Measurements from ENCODE around the gene PRIM1. TPM values are rescaled to one million over a fixed set of nuclear protein-coding genes. Genes with fewer than 3 reads are reported as not detected.

PRIM1 gene
- total RNA-seq, 1 donor, result 38.0 TPM

- DNase-seq (ENCODE audit: low read depth), result no peak
- no peak for TF ChIP-seq CTCF (IDR thresholded peaks at IDR 0.05; ENCODE audit: insufficient read depth, low read length)
- H3K4me3 ChIP-seq (ENCODE audit: low read depth, low read length), result no peak overlapping the region
Observed at GRCh38 chr12:56772625-56773024, 20.5 kb upstream of the PRIM1 start.

- no peak overlapping the region for H3K4me3 ChIP-seq (ENCODE audit: low read depth, low read length)
- TF ChIP-seq CTCF (IDR thresholded peaks at IDR 0.05; ENCODE audit: insufficient read depth, low read length), result no peak
- DNase-seq (ENCODE audit: low read depth), result no peak
Observed at GRCh38 chr12:56769868-56770267, 17.7 kb upstream of the PRIM1 start.

- no peak overlapping the region for H3K4me3 ChIP-seq (ENCODE audit: low read depth, low read length)
- no peak for DNase-seq (ENCODE audit: low read depth)
- no peak for TF ChIP-seq CTCF (IDR thresholded peaks at IDR 0.05; ENCODE audit: insufficient read depth, low read length)
Observed at GRCh38 chr12:56768424-56768823, 16.3 kb upstream of the PRIM1 start.

- no peak overlapping the region for H3K4me3 ChIP-seq (ENCODE audit: low read depth, low read length)
- TF ChIP-seq CTCF (IDR thresholded peaks at IDR 0.05; ENCODE audit: insufficient read depth, low read length), result no peak
- DNase-seq (ENCODE audit: low read depth), result no peak
Observed at GRCh38 chr12:56766535-56766934, 14.4 kb upstream of the PRIM1 start.

GRCh38 chr12:56763753-56764657, 11.9 kb upstream of the PRIM1 start:
- DNase-seq (ENCODE audit: low read depth), result peak; percentile 17
- TF ChIP-seq CTCF (IDR thresholded peaks at IDR 0.05; ENCODE audit: insufficient read depth, low read length), result no peak
- no peak overlapping the region for H3K4me3 ChIP-seq (ENCODE audit: low read depth, low read length)

- no peak for TF ChIP-seq CTCF (IDR thresholded peaks at IDR 0.05; ENCODE audit: insufficient read depth, low read length)
- DNase-seq (ENCODE audit: low read depth), result no peak
- no peak overlapping the region for H3K4me3 ChIP-seq (ENCODE audit: low read depth, low read length)
Observed at GRCh38 chr12:56761812-56762211, 9.7 kb upstream of the PRIM1 start.

Data from fibroblast of the aortic adventitia (primary cell).